ENCODE results near the gene KLF9.

DNA sequence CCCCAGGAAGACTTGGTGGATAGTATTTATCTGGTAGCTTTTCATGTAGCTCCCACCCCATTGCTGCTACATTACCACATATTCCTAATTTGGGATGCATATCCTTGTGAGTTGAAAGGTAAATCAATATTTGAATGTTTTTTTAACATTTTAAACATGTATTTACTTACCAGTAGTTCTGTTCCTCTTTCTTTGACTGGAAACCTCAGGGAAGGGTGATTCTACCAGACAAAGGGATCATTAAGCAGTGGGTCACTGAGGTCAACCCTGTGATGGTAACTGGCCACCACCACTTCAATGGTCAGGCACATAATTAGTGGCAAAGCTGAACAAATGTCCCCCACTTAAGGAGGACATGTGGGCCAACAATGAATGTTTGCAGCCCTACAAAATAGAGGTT is 27.2 kb upstream of the KLF9 start:
- TF ChIP-seq, protein P1, sequence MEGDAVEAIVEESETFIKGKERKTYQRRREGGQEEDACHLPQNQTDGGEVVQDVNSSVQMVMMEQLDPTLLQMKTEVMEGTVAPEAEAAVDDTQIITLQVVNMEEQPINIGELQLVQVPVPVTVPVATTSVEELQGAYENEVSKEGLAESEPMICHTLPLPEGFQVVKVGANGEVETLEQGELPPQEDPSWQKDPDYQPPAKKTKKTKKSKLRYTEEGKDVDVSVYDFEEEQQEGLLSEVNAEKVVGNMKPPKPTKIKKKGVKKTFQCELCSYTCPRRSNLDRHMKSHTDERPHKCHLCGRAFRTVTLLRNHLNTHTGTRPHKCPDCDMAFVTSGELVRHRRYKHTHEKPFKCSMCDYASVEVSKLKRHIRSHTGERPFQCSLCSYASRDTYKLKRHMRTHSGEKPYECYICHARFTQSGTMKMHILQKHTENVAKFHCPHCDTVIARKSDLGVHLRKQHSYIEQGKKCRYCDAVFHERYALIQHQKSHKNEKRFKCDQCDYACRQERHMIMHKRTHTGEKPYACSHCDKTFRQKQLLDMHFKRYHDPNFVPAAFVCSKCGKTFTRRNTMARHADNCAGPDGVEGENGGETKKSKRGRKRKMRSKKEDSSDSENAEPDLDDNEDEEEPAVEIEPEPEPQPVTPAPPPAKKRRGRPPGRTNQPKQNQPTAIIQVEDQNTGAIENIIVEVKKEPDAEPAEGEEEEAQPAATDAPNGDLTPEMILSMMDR (IDR thresholded peaks at IDR 0.05): no peak
- TF ChIP-seq POLR2A (IDR thresholded peaks at IDR 0.05): no peak
